Suprapubic skin (tissue), 4 donors: Measurements from ENCODE around the gene GRAP2.

Experiments
- EP300 ChIP-seq: sonication (generic); formaldehyde crosslinking; IDR thresholded peaks from one replicate; pipeline ENCODE4 v1.6.1; 2017; ENCODE audit warnings: antibody characterized with exemption
- POLR2AphosphoS5 ChIP-seq, 3 donors: sonication (generic); formaldehyde crosslinking; IDR thresholded peaks; one replicate each; pipeline ENCODE4 v1.6.1; 2017; ENCODE audit warnings: antibody characterized with exemption in 3 of 3
- TF ChIP-seq, protein P1 (sequence below), 2 donors: fragments of 200-600 bp in 1 of 2; fragments of 450-650 bp in 1 of 2; sonication (generic) in 1 of 2; IDR thresholded peaks; one replicate each; pipeline ENCODE4 v1.5.1; 2016 to 2019; ENCODE audit warnings: antibody characterized with exemption in 2 of 2, mild to moderate bottlenecking in 1 of 2, moderate library complexity in 1 of 2

DNA sequence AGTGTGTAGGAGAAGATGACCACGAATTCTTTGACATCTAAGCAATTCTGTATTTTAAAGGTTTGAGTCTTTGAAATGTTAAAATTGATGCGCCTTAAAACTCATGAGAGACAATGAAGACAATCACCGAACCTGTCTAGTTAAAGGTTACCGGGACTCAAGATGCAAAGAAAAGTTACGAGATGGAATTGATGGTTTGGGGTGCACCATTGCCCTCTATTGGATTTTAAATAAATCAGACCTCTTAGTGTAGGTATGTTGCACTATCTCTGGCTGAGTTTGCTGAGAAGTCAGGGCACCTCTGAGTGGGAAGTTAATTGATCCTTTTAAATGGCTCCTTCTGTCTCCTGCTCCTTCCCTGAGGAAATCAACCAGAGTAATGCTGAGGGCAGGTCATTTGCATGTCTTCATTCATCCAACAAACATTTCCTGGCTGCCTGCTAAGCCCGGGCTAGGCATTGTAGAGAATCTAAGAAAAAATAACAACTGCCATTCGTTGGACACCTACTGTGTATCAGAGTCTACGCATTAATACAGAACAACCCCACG lies 39.9 kb downstream of the GRAP2 start:
- TF ChIP-seq, protein P1, sequence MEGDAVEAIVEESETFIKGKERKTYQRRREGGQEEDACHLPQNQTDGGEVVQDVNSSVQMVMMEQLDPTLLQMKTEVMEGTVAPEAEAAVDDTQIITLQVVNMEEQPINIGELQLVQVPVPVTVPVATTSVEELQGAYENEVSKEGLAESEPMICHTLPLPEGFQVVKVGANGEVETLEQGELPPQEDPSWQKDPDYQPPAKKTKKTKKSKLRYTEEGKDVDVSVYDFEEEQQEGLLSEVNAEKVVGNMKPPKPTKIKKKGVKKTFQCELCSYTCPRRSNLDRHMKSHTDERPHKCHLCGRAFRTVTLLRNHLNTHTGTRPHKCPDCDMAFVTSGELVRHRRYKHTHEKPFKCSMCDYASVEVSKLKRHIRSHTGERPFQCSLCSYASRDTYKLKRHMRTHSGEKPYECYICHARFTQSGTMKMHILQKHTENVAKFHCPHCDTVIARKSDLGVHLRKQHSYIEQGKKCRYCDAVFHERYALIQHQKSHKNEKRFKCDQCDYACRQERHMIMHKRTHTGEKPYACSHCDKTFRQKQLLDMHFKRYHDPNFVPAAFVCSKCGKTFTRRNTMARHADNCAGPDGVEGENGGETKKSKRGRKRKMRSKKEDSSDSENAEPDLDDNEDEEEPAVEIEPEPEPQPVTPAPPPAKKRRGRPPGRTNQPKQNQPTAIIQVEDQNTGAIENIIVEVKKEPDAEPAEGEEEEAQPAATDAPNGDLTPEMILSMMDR (IDR thresholded peaks at IDR 0.05) = no peak
- TF ChIP-seq EP300 = no peak
- no peak for TF ChIP-seq POLR2AphosphoS5 (IDR thresholded peaks at IDR 0.05)
